Ascending aorta (tissue), 2 donors: ENCODE measurements around the gene STAM. TPM values are rescaled to one million over a fixed set of nuclear protein-coding genes. Genes with fewer than 3 reads are reported as not detected.

Experiments
- DNase-seq, 2 donors: peaks; one replicate each; pipeline ENCODE4 v3.0.0-alpha.2; 2019; ENCODE audit warnings: low spot score in 2 of 2
- H3K27ac ChIP-seq, 2 donors: fragments of 200-600 bp; sonication (generic); one replicate each; pipeline ENCODE4 v1.5.1; 2016 to 2017; ENCODE audit warnings: mild to moderate bottlenecking in 1 of 2
- H3K27me3 ChIP-seq: fragments of 200-600 bp; sonication (generic); one replicate; pipeline ENCODE4 v1.5.1; 2017
- H3K36me3 ChIP-seq, 2 donors: fragments of 200-600 bp; sonication (generic); one replicate each; pipeline ENCODE4 v1.5.1; 2016
- H3K4me1 ChIP-seq, 2 donors: fragments of 200-600 bp; sonication (generic); one replicate each; pipeline ENCODE4 v1.5.1; 2016 to 2017; ENCODE audit warnings: mild to moderate bottlenecking in 1 of 2
- H3K4me3 ChIP-seq, 2 donors: fragments of 200-600 bp; sonication (generic); one replicate each; pipeline ENCODE4 v1.5.1; 2016 to 2017; ENCODE audit warnings: mild to moderate bottlenecking in 1 of 2
- H3K9me3 ChIP-seq, 2 donors: fragments of 200-600 bp; sonication (generic); one replicate each; pipeline ENCODE4 v1.5.1; 2016
- intact Hi-C: fragments of 100-400 bp; cut with DNase I; formaldehyde crosslinking; loops from one replicate; pipeline ENCODE4 v1.15.1; 2023
- total RNA-seq: library from RNA; depleted of rRNA; stranded (reverse); fragments of >200 nt; gene quantifications from one replicate; pipeline ENCODE4 v1.1.0, GENCODE V29; 2016
- TF ChIP-seq, protein P1 (sequence below), 3 experiments: fragments of 200-600 bp in 2 of 3; fragments of 450-650 bp in 1 of 3; sonication (generic) in 2 of 3; IDR thresholded peaks; one replicate each; pipeline ENCODE4 v1.5.1; 2016 to 2019; ENCODE audit warnings: antibody characterized with exemption in 3 of 3, mild to moderate bottlenecking in 1 of 3, moderate library complexity in 1 of 3

Gene STAM
- total RNA-seq, 1 donor from 2014 or later: 1.5 TPM

DNA sequence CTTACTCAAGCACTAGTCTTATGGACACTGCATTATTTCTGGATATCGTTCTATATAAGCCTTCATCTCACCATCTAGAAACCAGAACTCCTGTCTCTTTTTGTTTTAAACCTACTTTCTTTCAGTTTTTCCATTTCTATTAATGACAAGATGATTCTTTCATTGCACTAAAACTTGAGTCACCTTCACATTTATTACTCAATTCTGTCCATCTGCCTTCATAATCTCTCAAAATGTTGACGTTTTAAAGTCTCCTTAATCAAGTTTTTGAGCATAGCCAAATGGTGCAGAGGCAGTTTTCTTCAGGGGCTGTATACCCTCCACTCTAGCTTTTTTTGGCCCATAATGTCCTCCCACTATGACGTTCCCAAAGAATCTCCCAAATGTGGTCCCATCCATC lies 17.6 kb downstream of the STAM start:
- Histone ChIP-seq H3K27ac (no peak overlapping the region), H3K4me3 (no peak overlapping the region), H3K4me1 (peaks cover 4 to 9% of the 10 kb centered on the region in 2 donors), H3K27me3 (no peaks in the 10 kb centered on the region), H3K9me3 (no peaks in the 10 kb centered on the region), H3K36me3 (peaks cover 0 to 9% of the 10 kb centered on the region in 2 donors)
- DNase-seq: no peak
- intact Hi-C loops: loop anchor here (10.0 kb wide), 1 partner anchor 837 kb away; no protein-coding TSS in a partner anchor
- TF ChIP-seq, protein P1, sequence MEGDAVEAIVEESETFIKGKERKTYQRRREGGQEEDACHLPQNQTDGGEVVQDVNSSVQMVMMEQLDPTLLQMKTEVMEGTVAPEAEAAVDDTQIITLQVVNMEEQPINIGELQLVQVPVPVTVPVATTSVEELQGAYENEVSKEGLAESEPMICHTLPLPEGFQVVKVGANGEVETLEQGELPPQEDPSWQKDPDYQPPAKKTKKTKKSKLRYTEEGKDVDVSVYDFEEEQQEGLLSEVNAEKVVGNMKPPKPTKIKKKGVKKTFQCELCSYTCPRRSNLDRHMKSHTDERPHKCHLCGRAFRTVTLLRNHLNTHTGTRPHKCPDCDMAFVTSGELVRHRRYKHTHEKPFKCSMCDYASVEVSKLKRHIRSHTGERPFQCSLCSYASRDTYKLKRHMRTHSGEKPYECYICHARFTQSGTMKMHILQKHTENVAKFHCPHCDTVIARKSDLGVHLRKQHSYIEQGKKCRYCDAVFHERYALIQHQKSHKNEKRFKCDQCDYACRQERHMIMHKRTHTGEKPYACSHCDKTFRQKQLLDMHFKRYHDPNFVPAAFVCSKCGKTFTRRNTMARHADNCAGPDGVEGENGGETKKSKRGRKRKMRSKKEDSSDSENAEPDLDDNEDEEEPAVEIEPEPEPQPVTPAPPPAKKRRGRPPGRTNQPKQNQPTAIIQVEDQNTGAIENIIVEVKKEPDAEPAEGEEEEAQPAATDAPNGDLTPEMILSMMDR (IDR thresholded peaks at IDR 0.05): no peak

DNA sequence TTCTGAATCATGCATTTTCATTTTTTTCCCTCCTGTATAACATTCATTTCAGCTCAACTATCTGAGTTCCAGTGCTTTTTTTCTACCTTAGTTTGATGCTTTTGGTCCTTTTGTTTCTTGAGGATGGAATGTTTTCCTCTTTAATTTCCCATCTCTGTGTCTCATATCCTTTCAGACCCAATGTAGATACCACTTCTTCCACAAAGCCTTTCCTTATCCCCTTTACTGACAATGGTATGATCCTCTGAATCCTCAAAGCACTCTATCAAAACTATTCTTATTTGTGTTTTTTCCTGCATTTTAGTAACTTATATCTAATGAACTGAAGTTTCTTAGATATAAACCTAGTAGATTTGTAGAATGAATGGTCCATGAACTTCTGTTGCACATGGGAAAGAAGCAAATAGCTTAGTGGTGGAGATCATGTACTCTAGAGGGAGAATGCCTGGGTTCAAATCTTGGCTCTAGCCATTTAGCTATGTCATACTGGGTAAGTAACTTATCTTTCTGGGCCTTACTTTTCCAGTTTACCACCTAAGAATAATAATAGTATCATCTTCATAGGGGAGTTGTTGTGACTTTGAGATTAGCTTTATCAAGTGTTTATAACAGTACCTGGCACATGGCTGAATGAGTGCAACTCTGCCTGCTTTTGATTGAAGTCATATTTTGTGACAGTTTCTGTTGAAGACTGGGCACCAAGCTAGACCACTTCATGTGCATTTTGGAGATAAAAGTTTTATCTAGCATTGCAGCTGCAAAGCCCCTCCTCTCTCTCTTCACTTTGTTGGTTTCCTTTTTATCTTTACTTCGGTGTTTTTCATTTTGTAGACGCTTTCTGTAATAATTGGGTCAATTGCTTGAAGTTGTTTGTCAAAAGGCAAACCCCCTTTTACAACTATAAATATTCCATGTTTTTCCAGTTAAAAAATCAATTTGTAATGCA lies 18.5 kb downstream of the STAM start:
- intact Hi-C loops: loop anchor here (10.0 kb wide), 1 partner anchor 838 kb away; no protein-coding TSS in a partner anchor
- TF ChIP-seq, protein P1 (IDR thresholded peaks at IDR 0.05): no peak
- no peaks in the 10 kb centered on the region for H3K27me3 ChIP-seq
- no peak for DNase-seq
- H3K9me3 ChIP-seq: no peaks in the 10 kb centered on the region
- H3K36me3 ChIP-seq: peaks cover 0 to 9% of the 10 kb centered on the region in 2 donors
- H3K27ac ChIP-seq: peak overlapping the region in 1 of 2 donors; percentile 22
- H3K4me3 ChIP-seq: no peak overlapping the region
- H3K4me1 ChIP-seq: peaks cover 4 to 9% of the 10 kb centered on the region in 2 donors

DNA sequence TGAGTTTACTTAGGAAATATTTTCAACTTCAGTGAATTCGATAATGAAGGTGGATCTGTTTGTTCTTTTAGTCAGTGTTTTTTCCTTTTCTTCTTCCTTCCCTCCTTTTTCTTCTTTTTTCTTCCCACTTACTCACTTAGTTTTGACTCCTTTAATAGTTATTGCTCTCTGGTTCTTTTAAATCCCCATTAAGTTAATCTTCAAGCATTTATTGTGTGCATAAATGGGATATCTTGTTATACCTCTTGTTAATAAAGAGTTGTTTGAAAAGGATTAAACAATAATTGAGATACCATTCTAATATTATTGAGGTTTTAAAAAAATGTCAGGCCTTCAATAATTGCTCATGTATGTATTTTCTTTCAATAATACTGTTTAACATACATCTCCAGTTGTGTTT lies 19.5 kb downstream of the STAM start:
- Histone ChIP-seq H3K4me1 (peaks cover 4 to 9% of the 10 kb centered on the region in 2 donors), H3K27me3 (no peaks in the 10 kb centered on the region), H3K36me3 (peaks cover 0 to 9% of the 10 kb centered on the region in 2 donors), H3K4me3 (no peak overlapping the region), H3K27ac (no peak overlapping the region), H3K9me3 (no peaks in the 10 kb centered on the region)
- intact Hi-C loops: loop anchor here (10.0 kb wide), 1 partner anchor 839 kb away; no protein-coding TSS in a partner anchor
- TF ChIP-seq, protein P1 (IDR thresholded peaks at IDR 0.05): no peak
- DNase-seq: no peak

DNA sequence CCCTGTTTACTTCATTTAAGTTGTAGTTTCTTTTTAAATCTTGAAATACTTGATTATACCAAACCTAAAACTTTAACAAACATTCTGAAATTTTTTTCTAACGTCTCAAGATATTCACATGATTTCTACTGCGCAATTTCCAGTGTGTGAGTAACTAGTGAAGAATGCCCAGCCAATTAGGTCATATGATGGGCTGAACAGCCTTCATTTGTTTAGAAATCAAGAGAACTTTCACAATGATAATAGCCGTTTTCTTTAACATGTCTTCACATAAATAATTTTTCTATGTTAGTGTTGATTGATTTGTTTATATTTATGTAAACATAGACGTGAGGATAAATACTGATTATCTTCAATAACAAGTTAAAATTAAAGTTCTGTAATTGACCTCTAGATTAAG lies 21.8 kb downstream of the STAM start:
- no peak for DNase-seq
- H3K4me1 ChIP-seq: peaks cover 4 to 9% of the 10 kb centered on the region in 2 donors
- intact Hi-C loops: loop anchor here (1.0 to 10.0 kb wide), 2 partner anchors 21 to 841 kb away; partner anchors contain the start of gene STAM

DNA sequence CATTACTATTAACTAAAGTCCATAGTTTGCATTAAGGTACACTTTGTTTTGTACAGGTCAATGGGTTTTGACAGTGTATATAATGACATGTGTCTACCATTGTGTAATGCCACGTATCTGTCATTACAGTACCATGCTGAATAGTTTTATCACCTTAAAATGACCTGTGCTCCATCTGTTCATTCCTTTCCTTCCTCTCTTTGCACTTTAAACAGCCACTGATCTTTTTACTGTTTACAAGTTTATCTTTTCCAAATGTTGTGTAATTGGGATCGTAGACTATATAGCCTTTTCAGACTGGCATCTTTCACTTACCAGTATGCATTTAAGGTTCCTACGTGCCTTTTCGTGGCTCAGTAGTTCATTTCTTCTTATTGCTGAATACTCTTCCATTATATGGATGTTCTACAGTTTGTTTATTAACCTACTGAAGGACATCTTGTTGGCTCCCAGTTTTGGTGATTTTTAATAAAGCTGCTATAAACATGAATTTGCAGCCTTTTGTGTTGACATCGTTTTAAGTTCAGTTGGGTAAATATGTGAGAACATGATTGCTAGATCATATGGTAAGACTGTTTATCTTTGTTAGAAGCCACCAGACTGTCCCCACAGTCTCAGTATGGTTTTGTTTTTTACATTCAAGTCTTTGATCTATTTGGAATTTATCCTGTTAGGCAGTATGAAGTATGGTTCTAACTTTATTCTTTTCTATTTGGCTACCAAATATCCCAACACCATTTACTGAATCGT lies 24.7 kb downstream of the STAM start:
- Histone ChIP-seq H3K27ac (no peak overlapping the region), H3K27me3 (no peaks in the 10 kb centered on the region), H3K36me3 (no peaks in the 10 kb centered on the region), H3K9me3 (no peaks in the 10 kb centered on the region), H3K4me3 (no peak overlapping the region), H3K4me1 (peaks cover 4 to 9% of the 10 kb centered on the region in 2 donors)
- DNase-seq: no peak
- intact Hi-C loops: loop anchor here (10.0 kb wide), 1 partner anchor 844 kb away; no protein-coding TSS in a partner anchor
- TF ChIP-seq, protein P1 (IDR thresholded peaks at IDR 0.05): no peak

More for the DNA sequence above, 21.8 kb downstream of the STAM start:
- H3K9me3 ChIP-seq: no peaks in the 10 kb centered on the region
- H3K4me3 ChIP-seq: peak overlapping the region in 1 of 2 donors; percentile 36
- peak overlapping the region; percentile 50 to 79 for H3K27ac ChIP-seq
- TF ChIP-seq, protein P1 (IDR thresholded peaks at IDR 0.05): no peak
- H3K27me3 ChIP-seq: no peaks in the 10 kb centered on the region
- peaks cover 0 to 4% of the 10 kb centered on the region in 2 donors for H3K36me3 ChIP-seq
